GM23338 (cell line): Measurements from ENCODE around the gene SPATA2L.

Experiments
- EZH2phosphoT487 ChIP-seq: fragments of 200-600 bp; sonication (generic); IDR thresholded peaks from one replicate; pipeline ENCODE4 v1.8.1; 2018; ENCODE audit warnings: antibody characterized with exemption; ENCODE audit not compliant: unreplicated experiment
- NANOG ChIP-seq: IDR thresholded peaks from 2 replicates; pipeline ENCODE4 v1.6.1; 2016; ENCODE audit warnings: antibody characterized with exemption, borderline replicate concordance
- POLR2AphosphoS5 ChIP-seq: IDR thresholded peaks from 2 replicates; pipeline ENCODE4 v1.6.1; 2016; ENCODE audit warnings: antibody characterized with exemption, low read depth
- ZNF114 ChIP-seq: fragments of 250-450 bp; sonication (Bioruptor Pico); IDR thresholded peaks from 2 replicates; pipeline ENCODE4 v1.5.0; 2020; ENCODE audit warnings: mild to moderate bottlenecking, moderate library complexity
- TF ChIP-seq, protein P1 (sequence below), 2 experiments: fragments of 200-600 bp in 1 of 2; sonication (generic) in 1 of 2; conservative IDR thresholded peaks; 2 replicates each; pipeline versions ENCODE4 v1.5.1 to v1.6.1; 2016 to 2017; ENCODE audit warnings: antibody characterized with exemption in 2 of 2, low read depth in 2 of 2, mild to moderate bottlenecking in 2 of 2, moderate library complexity in 1 of 2
- TF ChIP-seq, protein P2 (sequence below): IDR thresholded peaks from one replicate; pipeline ENCODE4 v1.6.1; 2018; ENCODE audit warnings: antibody characterized with exemption; ENCODE audit not compliant: unreplicated experiment

DNA sequence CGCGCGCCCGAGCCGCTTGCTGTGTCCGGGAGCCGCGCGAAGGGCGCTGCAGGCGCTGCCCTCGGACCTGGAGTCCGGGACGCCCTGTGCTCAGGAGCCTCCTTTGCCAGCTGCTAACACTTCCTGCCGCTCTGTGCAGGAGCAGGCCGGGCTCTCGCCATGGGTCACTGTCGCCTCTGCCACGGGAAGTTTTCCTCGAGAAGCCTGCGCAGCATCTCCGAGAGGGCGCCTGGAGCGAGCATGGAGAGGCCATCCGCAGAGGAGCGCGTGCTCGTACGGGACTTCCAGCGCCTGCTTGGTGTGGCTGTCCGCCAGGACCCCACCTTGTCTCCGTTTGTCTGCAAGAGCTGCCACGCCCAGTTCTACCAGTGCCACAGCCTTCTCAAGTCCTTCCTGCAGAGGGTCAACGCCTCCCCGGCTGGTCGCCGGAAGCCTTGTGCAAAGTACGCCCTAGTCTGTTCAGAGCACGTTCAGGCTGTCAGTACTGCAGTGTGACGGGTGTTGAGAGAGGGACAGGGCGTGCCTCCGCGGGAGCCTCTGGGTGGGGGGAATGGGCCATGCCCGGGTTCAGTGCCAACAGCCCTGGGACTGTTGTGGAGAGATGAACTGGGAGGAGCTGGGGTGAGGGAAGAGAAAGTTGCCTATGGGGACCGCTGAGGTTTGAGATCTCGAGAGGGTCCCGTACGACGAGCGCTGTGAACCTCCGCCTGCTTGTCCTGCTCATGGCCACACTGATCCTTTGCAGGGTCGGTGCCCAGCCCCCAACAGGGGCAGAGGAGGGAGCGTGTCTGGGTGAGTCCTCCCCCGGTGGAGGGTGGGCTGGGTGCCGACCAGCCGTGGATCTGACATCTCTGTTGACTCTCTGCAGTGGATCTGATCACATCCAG, 21.1 kb upstream of the SPATA2L start:
- TF ChIP-seq, protein P1, sequence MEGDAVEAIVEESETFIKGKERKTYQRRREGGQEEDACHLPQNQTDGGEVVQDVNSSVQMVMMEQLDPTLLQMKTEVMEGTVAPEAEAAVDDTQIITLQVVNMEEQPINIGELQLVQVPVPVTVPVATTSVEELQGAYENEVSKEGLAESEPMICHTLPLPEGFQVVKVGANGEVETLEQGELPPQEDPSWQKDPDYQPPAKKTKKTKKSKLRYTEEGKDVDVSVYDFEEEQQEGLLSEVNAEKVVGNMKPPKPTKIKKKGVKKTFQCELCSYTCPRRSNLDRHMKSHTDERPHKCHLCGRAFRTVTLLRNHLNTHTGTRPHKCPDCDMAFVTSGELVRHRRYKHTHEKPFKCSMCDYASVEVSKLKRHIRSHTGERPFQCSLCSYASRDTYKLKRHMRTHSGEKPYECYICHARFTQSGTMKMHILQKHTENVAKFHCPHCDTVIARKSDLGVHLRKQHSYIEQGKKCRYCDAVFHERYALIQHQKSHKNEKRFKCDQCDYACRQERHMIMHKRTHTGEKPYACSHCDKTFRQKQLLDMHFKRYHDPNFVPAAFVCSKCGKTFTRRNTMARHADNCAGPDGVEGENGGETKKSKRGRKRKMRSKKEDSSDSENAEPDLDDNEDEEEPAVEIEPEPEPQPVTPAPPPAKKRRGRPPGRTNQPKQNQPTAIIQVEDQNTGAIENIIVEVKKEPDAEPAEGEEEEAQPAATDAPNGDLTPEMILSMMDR (conservative IDR thresholded peaks at IDR 0.05; ENCODE audit: low read depth in 2 of 2) = no peak
- no peak for TF ChIP-seq ZNF114 (CRISPR knock-in tag)
- TF ChIP-seq, protein P2, sequence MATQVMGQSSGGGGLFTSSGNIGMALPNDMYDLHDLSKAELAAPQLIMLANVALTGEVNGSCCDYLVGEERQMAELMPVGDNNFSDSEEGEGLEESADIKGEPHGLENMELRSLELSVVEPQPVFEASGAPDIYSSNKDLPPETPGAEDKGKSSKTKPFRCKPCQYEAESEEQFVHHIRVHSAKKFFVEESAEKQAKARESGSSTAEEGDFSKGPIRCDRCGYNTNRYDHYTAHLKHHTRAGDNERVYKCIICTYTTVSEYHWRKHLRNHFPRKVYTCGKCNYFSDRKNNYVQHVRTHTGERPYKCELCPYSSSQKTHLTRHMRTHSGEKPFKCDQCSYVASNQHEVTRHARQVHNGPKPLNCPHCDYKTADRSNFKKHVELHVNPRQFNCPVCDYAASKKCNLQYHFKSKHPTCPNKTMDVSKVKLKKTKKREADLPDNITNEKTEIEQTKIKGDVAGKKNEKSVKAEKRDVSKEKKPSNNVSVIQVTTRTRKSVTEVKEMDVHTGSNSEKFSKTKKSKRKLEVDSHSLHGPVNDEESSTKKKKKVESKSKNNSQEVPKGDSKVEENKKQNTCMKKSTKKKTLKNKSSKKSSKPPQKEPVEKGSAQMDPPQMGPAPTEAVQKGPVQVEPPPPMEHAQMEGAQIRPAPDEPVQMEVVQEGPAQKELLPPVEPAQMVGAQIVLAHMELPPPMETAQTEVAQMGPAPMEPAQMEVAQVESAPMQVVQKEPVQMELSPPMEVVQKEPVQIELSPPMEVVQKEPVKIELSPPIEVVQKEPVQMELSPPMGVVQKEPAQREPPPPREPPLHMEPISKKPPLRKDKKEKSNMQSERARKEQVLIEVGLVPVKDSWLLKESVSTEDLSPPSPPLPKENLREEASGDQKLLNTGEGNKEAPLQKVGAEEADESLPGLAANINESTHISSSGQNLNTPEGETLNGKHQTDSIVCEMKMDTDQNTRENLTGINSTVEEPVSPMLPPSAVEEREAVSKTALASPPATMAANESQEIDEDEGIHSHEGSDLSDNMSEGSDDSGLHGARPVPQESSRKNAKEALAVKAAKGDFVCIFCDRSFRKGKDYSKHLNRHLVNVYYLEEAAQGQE = no peak
- TF ChIP-seq POLR2AphosphoS5 = no peak; the same call in 1 of the 2 replicates
- no peak for TF ChIP-seq NANOG
- no peak for TF ChIP-seq EZH2phosphoT487
